Measurements from ENCODE around the gene PDE11A.
A peak's percentile ranks its signal among the peaks of the same experiment; 100 is the strongest.

Gene PDE11A

DNA sequence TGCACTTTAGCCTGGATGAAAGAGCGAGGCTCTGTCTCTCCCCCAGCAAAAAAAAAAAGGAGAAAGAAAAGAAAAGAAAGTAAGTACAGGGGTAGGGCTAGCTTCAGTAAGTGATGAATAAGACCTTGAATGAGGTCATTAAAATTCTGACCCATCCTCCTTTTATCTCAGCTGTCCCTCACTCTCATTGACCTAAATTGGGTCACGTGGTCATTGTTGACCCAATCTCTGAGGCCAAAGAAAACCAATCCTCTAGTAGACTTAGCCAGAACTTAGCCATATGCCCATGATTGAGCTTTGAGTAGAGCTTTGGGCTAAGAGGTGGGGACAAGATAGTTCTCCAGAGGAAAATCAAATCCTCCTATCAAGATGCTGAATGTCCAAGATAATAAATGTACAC lies 149.3 kb downstream of the PDE11A start:
- no peak for DNase-seq (ENCODE audit: low read depth)

DNA sequence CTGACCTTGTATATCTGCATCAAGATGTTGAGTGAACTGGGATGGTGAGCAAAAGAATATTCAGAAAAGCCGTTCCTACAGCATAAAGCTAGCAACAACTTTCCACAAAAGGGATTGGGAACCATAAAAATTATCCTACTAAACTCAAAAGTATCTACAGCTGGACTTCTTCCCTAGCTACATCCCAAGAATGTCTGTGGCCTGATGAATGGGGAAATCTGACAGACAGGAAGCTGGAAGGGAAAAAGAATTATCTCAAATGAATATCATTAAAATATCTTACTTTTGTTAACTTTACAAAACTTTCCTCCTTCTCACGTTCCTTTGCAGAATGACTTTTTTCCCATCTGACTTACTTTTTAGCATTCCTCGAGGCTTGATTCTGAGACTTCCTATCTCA lies 150.9 kb downstream of the PDE11A start:
- DNase-seq (ENCODE audit: low read depth): no peak

DNA sequence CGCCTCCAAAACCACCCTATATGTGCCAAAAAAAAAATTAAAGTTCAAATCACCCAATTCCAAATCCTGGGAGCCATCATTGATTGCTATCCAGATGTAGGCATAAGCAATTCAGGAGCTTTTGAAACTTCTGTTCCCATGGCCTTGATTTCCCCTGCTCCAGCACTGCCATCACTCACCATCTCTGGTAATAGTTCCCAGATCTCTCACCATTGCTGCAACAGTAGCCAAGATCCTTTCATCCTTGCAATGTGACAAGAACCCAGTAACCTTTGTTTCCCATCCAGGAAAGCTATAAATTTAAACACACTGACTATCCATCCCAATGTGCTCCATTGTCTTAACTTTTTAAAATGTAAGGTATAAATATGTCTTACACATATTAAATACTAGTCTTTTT lies 155.4 kb downstream of the PDE11A start:
- no peak for DNase-seq (ENCODE audit: low read depth)

DNA sequence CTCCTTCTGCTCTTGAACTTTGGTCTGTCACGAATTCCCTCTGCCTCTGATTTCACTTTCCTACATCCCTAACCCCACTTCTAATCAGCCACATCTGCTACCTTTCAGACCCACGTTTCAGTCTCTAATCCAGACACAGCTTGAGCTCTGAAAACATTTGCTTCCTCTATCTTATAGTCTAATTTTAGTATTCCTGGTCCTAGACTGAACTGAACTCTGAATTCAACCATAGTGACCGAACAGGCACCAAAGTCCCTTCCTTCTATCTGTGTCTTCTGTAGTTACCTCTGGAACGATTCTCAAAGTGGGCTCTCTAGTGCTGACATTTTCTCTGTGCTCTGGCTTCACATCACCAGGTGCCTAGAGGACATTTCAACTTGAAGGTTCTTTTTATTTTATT lies 156.2 kb downstream of the PDE11A start:
- no peak for DNase-seq (ENCODE audit: low read depth)

DNA sequence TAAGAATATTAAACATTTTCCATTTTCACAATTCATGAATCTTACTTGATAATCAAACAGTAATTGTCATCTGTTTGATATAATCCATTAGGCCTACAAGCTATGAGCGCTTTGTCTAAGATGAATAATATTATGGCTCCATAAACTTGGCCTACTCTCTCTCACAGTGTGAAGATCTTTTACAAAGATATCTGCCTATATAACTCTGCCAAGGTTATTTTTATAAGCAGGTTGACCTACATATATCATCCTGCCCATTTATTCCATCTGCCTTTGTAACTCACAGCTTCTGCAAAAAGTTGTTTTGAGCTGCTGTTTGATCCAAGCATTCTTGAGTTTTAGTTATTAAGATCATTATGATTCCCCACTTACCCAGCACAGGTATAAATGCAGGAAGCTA lies 158.3 kb downstream of the PDE11A start:
- no peak for DNase-seq (ENCODE audit: low read depth)

DNA sequence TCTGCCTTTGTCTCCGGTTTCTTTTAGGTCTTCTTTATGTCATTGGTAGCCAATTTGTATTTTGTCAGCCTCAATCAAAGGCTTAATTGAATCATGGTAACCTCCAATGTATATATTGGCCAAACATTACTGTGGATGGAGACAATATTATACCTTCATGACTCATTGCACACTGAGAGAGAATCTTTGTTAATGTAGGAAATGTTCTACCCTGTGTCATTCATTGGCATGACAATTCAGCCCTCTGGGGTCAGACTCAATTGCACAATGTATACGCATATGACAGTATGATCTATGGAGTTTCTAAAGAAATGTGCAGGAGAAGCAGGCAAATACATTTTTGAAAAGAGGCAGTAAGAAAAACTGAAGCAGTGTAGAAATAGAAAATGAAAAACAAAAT lies 162.6 kb downstream of the PDE11A start:
- no peak for DNase-seq (ENCODE audit: low read depth)

DNA sequence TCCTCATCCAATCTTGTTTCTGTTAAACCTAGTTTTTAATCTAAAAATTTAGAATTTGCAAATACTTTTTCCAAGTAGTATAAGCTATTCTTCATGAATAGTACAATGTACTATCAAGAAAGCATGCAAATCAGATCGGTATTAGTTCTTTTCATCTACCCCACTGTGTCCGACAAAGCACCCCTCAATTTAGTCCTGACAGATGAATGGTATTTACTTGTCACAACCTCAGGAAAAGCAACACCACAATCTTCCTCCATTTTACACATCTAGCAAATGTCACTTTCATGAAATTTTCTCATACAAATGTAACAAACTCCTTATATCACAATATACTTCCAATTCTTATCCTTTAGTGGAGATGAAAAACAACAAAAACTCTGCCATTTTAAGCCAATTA lies 163.8 kb downstream of the PDE11A start:
- no peak for DNase-seq (ENCODE audit: low read depth)

DNA sequence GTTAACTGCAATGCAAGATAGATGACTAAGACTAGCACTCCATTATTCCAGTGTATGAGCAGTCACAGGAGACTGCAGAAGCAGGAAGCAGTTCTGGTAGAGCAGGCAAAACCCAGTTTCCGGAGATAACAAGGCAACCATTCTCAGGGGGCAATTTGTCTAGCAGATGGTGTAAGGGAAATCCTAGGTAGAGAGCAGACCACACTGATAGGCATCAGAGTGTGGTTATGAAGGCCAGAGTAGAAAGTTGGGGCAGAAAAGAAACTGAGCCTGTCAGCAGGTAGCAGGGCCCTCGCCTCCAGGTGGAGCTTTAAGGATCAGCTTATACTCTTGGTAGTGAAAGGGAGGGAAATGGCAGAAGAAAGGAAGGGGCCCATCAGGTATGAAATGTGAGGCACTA lies 164.4 kb downstream of the PDE11A start:
- no peak for DNase-seq (ENCODE audit: low read depth)

DNA sequence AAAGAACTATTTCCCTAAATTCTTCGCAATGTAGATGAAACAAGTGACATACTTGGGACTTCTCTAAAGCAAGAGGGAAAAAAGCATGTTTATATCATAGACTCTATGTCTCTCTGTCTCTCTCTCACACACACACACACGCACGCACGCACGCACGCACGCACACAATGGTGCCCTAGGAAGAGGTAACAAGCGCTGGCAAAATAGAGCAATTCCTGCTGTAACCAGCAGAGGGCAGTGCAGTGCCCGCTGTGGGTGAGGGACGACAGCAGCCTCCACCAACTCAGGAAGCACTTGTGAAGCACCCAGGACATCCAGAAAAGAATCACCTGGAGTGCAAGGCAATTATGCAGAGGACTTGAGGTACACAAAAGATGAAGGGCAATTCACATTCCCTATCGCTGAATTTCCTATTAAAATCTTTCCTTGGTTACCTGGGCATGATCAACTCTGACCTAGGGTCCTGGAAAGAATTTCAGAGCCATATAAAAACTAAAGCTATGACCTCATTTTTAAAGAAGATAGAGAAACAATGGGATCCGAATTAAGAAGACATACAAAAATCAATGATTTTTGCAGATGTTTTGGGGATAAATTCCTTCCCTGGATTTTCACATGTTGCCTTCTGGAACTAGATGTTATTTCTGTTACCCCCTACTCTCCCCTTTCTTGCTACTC lies 166.4 kb downstream of the PDE11A start:
- DNase-seq (ENCODE audit: low read depth): peak; percentile 45

DNA sequence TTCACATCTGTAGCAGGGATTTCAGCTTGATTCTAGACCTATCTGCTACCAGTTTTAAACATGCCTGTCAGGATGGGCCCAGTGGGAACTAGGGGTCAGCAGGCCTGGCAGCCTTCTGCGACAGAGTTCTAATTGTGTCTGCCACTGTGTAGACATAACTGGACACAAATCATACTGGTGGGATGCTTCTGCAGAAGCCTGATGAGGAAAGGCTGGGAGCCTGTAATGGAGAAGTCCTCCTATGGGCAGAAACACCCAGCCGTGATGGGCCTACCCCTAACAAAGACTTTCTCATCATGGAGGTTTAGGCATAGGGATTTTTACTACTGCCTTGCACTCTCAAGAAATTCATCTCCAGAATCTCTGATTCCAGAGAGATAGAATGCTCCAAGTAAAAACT lies 166.9 kb downstream of the PDE11A start:
- DNase-seq (ENCODE audit: low read depth): no peak

DNA sequence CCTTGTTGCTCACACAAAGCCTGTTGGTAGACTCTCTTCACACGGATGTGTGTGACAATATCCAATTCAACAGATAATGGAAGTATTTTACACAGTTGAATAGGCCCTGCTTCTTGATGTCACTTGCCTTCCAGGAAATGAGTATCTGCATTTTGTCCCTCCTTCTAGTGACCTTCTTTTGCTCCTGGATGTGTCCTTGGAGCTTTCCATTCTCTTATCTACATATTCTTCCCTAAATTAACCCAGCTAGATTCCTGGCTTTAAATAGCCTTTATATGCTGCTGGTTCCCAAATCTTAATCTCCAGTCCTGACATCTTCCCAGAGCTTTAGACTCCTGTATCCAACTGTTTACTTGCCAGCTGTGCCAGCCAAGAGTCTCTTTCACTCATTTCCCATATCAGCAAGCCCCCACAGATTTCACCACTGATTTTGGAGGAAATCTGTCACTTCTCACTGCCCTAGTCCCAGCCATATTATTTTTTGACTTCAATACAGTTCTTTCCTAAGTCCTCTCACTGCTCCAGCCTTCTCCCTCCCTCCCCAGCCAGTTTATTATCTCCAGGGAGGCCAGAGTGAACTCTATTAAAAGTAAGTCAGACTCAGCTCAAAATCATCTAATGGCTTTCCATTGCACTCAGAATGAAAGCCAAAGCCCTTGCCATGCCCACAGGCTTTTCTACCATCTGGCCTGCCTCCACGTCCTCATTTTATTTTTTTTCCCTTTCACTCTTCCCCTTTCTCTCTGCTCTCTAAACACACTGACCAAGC lies 170.0 kb downstream of the PDE11A start:
- no peak for DNase-seq (ENCODE audit: low read depth)

DNA sequence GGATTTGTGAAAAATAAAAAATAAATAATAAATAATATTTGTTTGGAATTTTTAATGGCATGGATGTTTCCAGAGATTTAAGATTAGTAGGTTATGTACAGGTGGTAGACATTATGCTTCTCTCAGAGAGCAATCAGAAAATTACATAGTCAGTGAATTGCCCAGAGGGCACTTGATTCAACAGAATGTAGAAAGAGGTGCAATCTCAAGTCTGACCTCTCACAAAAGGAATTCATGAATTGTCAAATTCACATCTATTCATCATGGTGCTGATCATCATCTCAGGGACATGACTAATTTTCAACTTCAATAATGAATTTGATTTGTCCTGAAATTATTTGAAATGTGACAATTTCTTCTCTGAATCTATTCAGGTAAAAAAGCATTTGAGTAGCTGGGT lies 172.5 kb downstream of the PDE11A start:
- no peak for DNase-seq (ENCODE audit: low read depth)

DNA sequence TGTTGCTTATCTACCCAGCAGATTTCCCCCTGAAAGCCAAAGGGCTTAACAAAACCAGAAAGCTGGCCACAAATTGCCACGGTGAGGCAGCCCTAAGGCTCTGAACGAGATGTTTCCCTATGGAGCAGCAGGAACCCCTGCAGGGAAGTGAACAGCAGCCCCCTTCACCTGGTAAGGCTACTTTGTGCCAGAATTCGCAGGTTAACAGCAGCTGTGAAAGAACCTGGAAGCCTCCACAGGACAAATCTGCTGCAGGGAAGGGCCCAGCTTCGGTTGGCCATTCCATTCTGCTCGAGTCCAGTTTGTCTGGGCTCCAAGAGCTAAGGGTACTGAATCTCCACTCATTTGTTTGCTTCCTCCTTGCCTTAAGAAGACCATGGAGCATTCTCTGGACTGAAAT lies 175.3 kb downstream of the PDE11A start:
- no peak for DNase-seq (ENCODE audit: low read depth)

DNA sequence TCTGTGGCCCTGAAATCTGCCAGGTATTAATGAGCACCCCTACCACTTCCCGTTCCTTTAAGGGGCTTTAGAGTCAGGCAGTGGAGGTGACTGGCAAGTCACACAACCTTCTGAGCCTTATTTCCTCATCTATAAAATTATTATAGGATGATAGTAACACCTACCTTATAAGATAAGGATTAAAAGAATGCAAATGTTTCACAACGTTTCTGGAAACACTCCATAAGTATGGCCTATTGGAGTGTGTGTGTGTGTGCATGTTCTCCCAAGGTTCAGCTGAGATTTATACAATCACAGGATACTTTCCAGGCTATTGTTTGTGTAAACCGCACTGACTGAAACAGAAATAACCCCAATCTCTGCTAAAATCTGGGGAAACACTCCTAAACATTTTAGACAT lies 176.0 kb downstream of the PDE11A start:
- DNase-seq (ENCODE audit: low read depth): no peak

DNA sequence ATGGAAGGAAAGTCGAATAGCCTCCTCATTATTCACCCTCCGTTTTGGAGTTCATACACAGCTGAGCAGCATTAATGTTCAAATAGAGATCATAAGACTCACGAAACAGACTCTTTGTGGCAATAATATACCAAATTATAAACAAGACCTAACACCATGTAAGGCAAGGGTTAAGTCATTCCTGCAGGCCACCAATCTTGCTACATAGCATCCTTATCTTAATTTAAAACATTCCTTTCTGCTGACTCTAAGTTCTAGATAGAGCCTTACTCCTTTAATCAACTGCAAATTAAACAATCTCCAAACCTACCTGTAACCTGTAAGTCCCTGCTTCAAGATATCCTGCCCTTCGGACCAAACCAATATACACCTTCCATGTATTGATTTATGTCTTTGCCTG lies 178.0 kb downstream of the PDE11A start:
- peak; percentile 20 for DNase-seq (ENCODE audit: low read depth)

DNA sequence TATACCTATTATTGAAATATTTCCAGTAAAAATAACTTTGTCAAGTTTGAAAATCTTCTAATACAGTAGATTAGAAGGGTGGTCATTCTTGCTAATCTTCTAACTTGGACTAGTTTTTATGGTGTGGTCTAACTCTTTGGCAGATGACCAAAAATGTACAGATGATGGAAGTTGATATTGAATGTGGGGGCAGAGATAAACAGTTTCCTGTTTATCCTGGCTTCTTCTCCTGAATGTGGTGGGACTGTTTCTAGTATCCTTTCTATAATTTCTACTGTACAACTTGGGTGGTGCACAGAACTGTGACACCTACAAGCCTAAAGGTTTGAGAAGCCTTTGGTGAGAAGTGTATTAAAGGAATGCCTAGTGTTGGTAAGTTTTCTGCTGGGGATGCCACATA lies 178.7 kb downstream of the PDE11A start:
- no peak for DNase-seq (ENCODE audit: low read depth)

DNA sequence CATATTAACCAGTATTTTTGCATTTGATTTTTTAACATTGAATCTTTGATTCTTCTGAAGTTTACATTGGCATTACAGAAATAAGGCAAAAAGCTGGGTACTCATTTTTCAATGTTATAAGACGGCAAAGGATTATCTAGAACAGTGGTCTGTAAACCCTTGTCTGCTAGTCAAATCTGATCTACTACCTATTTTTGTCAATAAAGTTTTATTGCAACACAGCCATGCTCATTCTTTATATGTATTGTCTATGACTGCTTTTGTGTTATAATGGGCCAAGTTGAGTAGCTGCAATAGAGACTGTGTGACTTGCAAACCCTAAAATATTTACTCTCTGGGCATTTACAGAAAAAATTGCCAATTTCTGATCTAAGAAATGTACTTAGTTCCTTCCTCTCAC lies 181.0 kb downstream of the PDE11A start:
- no peak for DNase-seq (ENCODE audit: low read depth)

DNA sequence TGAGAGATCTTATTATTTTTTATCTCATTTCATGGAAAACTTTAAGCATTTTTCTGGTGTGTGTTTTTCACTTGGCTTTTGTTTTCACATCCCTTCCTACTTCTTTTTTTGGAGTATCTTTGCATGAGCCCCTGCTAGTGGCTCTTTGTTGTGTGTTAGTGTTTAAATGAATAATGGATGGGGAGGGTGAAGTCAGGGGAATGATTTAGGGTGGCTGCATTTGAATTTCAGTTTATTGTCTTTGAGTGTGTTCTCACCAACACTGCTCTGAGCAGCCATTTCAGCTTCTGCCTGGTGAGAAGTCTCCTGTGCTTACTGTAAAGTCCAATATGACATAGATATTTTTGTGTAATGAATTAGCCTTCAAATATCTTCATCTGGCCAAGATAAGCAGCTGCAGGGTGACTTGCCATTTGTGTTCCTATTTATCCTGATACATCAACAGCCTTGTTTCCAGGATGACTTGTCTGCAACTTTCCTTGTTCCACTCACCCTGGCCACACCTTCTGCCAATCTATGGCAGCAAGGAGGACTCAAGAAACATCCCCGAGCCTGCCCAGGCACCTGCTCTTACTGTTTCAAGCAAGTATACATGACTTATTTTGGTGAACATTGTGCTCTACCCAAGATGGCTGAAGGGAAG lies 182.6 kb downstream of the PDE11A start:
- DNase-seq (ENCODE audit: low read depth): no peak

DNA sequence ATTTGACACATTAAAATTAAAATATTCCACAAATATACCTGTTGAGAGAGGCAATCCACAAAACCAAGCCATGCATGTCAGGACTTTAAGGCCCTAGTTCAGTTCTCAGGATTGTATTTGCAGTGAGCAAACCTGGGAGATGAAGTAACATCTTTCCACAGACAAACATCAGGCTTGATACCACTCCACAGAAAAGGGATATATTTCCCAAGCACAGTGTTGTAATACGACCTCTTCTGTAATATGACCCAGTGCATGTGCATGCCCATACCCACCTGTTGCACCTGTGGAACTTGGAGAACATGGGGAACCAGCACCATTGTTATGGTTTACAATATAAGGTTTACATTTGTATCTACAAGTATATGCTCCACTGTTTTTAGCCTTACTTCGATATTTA lies 184.0 kb downstream of the PDE11A start:
- no peak for DNase-seq (ENCODE audit: low read depth)

DNA sequence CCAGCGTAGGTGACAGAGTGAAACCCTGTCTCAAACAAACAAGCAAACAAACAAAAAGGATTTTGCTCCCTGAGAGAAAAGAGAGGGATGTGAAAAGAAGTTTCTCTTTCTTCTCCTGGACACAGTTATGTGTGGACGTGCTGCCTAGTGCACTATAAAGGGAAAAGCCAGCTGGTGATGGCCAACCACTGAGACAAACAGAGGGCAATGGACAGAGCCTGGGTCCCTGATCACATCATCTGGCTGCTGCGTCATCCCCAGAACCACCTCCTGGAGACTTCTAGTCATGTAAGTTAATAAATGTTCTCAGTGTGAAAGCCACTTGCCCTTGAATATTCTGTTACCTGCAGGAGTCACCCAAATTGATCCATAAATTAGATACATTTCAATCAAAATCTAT lies 184.9 kb downstream of the PDE11A start:
- DNase-seq (ENCODE audit: low read depth): no peak

DNA sequence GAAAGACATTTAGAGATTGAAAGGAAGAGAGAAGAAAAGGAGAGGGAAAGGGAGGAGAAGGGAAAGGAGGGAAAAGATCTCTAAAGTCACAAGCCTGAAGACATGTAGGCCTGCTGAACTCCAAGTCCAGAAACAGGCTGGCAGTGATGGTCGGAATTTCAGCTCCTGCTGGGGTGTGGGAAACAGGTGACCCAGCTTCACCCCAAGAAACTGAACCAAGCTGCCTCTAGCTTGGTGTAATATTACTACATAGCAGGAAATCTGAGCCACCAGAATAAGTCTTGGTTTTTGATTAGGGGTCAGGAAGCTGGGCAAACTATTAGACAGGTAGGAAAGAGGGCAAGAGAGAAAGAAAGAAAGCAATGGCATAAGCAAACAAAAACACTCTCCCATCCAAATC lies 185.8 kb downstream of the PDE11A start:
- no peak for DNase-seq (ENCODE audit: low read depth)

DNA sequence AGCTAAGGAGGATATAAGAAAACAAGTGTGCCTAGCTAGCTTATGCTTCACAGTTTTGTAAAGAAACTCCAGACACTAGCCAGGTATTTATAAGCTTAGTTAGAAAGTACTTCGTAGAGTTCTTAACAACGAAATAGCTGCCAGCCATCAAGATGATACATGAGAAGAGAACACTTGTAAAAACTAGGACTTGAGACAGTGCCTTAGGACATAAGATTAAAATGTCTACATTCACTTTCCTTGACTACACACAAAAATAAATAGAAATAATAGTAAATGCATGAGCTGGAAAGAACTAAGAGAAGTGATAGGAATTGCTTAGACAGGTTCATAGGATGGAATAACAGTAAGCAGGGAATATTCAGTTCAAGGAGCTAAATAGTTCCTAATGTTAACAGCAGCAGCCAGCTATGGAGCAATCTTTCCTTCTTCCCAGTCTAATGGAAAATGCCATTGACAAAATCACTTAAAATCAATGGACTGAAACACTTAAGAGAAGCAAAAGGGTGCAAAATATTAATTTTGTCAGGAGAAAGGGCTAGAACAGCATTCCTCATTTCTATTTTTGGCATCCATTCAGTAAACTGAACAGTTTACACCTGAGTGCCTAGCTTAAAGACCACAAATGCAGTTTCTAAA lies 186.6 kb downstream of the PDE11A start:
- no peak for DNase-seq (ENCODE audit: low read depth)

DNA sequence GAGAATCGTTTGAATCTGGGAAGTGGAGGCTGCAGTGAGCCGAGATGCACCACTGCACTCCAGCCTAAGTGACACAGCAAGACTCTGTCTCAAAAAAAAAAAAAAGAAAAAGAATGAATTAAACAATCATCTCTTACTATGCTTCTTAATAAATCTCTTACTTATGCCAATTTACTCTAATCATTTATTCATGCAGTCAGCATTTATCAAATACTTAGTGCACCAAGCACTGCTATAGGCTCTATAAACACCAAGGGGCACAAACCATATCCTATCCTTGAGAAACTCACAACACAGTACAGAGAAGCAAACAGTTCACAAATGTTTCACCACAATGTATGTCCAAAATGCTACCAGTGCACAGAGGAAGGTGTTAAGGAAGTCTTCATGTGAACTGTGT lies 189.4 kb downstream of the PDE11A start:
- DNase-seq (ENCODE audit: low read depth): no peak

Data from iris pigment epithelial cell (primary cell).